ENCODE results near the gene ATXN7L3. TPM values are rescaled to one million over a fixed set of nuclear protein-coding genes. Genes with fewer than 3 reads are reported as not detected.

ATXN7L3 gene
- total RNA-seq, 1 donor from 2014 or later = 64.4 TPM

DNA sequence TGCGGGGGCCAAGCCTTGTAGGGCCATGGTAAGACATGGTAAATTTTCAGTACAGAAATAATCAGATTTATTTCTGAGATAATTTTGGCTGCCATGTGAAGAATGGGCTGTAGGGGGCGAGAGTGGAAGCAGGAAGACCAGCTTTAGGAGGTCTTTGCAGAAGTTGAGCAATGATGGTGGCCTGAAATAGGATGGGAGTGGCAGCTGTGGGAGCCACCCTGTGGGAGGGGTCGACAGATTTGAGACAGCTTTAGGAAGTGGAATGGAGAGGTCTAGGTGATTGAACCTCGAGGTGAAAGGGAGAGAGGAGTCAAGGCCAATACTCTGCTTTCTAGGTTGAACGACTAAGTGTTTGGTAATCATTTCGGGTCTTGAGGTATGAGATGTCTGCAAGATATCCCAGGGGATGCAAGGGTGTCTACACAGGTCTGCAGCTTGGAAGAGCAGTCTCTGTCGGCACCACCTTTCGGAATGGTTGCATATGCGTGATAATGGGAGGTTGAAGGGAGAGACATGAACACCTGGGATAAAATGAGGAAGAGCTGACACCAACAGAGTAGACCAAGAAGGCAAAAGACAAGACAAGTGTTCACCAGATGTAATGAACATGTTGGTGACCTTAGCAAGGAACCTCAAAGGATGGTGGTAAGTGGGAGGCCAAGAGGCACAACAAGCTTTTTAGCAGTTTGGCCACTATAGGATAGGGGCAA, 4.2 kb upstream of the ATXN7L3 start:
- DNase-seq (ENCODE audit: low spot score in 2 of 2) = peak in 1 of 2 donors; percentile 57
- no peak for FAIRE-seq

GRCh38 chr17:44202756-44203155, 3.1 kb upstream of the ATXN7L3 start:
- no peak for FAIRE-seq

GRCh38 chr17:44200478-44201155, 933 bp upstream of the ATXN7L3 start:
- DNase-seq (ENCODE audit: low spot score in 2 of 2) (no peak), FAIRE-seq (no peak)

More at GRCh38 chr17:44202756-44203155, 3.1 kb upstream of the ATXN7L3 start:
- DNase-seq (ENCODE audit: low spot score in 2 of 2) = no peak

DNA sequence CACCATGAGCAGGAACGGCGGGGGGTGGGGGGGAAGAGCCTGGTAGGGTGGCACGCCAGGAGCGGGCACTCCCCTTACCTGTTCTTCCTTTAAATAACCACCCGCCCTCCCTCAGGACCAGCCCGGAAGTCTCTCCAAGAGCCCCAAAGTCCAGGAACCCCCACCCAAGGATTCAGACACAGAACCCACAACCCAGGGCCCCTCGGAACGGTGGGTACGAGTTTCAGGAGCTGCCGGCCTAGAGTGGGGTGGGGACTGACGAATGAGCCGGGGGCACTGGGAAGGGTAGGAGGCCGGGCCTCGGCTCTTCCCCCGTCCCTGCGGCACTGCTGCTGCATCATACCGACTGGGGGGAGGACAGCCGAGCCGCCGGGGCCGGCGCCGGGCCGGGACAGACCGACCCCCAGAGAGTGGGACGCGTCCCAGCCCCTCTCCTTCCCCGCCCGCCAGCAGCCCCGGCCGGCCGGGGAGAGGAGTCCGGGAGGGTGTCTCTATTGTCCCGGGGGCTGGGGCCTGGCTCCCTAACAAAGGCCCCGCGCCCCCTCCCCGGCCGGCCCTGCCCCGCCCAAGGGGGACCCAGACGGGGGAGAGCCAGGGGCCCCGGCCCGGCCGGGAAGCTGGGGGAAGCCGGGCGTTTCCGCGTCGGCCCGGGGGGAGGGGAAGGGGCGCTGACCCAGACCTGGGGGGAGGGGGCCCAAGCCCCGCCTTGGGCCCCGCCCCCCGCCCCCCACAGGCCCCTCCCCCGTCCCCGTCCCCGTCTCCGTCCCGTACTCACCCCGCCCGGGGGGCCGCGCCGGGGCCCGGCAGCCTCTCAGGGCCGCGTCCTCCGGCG, 747 bp downstream of the ATXN7L3 start:
- FAIRE-seq (no peak), DNase-seq (ENCODE audit: low spot score in 2 of 2) (peak; percentile 88)

DNA sequence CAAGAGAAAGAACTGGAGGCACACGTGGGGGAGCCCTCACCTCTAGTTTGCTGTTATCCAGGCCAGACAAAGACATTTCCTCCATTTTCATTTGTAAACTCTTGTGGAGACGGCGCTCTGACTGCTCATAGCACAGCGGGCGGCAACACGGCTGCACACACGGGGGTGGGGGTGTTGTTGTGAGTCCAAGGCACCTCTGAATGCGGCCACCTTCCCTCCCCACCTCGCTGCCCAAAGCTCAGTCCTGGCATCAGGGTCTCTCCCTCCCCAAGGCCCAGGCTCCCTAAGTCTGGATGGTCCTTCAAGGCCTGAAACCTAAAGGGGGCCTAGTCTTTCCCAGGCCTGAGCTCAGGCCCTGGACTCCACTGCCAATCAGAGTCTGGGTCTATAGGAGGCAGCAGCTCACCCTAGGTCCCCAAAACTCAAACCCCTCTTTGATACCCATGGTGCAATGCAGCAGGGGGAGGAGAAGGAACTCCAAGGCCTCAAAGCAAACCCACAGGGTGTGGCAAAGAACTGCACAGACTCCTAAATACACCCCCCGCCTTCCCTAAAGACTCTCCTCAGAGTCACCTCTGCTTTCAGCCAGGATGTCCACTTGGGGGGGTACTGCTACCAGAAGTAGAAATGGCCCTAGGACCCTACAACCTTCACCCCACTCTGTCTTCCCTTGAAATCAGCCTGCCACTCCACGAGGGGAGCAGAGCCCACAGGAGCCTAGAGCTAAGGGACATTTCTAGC, 1.5 kb downstream of the ATXN7L3 start:
- FAIRE-seq (no peak), DNase-seq (ENCODE audit: low spot score in 2 of 2) (no peak)

- no peak for DNase-seq (ENCODE audit: low spot score in 2 of 2)
- FAIRE-seq = no peak
Measured at GRCh38 chr17:44197107-44197506, 2.6 kb downstream of the ATXN7L3 start.

DNA sequence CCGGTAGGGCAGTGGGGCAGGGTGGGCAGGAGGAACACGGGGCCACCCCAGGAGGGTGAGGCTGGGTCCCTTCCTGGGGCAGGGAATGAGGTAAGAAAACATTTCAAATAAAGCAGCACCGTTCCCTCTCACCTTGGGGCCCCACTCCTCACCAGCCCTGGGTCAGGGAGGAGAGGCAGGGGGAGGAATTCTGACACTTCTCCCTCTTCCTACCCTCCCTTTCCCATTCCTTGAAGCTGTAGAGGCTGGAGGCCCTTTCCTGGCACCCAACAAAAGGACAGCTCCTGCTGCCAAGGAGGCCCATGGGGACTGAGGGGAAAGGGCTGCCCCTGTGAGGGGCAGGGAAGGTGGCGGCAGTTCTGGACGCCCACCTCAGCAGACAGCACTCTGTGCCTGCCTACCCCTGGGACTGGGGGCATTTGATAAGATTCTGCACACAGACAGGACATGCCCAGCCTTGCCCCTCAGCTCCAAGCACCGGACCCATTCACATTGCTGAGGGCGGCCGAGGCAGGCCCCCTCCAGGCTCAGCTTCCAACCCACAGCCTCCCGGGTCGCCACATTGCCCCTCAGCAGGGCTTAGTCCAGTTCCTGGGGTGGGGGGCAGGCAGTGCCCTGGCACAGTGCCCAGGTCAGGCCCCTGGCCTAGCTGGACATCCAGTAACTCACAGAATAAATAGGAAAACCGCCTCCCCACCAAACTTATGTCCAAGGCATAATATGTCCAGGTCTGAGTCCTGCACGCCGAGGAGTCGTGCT, 6.2 kb downstream of the ATXN7L3 start:
- DNase-seq (ENCODE audit: low spot score in 2 of 2) (no peak), FAIRE-seq (no peak)

GRCh38 chr17:44192750-44193149, 6.9 kb downstream of the ATXN7L3 start:
- DNase-seq (ENCODE audit: low spot score in 2 of 2) (no peak), FAIRE-seq (no peak)

DNA sequence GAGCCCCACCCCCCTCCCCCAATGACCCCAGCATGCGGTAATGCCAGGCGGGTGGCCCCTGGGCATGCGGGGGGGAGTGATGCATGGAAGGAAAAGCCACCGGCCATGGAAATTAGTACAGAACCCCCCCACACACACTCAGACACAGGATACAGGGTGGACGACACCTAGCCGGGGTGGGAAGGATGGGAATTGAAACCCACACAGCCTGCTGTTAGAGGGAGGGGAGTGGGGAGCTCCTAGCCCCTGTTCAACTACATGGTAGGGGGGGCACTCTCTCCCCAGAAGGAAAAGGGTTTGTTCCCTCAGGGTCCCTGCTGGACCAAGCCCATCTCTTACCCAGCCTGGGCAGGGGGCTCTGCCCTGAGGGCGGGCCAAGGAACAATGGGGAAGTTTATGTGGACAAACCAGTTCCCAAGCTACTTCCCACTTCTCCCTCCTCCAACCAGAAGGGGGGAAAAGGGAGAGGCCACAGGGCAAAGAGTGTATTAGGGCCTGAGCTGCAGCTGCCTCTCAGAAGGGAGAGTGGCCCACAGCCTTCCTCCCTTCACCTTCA, 7.7 kb downstream of the ATXN7L3 start:
- FAIRE-seq (no peak), DNase-seq (ENCODE audit: low spot score in 2 of 2) (no peak)

GRCh38 chr17:44191369-44191768, 8.3 kb downstream of the ATXN7L3 start:
- FAIRE-seq = no peak
- no peak for DNase-seq (ENCODE audit: low spot score in 2 of 2)

DNA sequence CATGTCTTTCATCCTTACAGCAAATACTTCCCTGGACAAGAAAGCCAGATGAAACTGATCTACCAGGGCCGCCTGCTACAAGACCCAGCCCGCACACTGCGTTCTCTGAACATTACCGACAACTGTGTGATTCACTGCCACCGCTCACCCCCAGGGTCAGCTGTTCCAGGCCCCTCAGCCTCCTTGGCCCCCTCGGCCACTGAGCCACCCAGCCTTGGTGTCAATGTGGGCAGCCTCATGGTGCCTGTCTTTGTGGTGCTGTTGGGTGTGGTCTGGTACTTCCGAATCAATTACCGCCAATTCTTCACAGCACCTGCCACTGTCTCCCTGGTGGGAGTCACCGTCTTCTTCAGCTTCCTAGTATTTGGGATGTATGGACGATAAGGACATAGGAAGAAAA, 9.2 kb downstream of the ATXN7L3 start:
- no peak for FAIRE-seq

DNA sequence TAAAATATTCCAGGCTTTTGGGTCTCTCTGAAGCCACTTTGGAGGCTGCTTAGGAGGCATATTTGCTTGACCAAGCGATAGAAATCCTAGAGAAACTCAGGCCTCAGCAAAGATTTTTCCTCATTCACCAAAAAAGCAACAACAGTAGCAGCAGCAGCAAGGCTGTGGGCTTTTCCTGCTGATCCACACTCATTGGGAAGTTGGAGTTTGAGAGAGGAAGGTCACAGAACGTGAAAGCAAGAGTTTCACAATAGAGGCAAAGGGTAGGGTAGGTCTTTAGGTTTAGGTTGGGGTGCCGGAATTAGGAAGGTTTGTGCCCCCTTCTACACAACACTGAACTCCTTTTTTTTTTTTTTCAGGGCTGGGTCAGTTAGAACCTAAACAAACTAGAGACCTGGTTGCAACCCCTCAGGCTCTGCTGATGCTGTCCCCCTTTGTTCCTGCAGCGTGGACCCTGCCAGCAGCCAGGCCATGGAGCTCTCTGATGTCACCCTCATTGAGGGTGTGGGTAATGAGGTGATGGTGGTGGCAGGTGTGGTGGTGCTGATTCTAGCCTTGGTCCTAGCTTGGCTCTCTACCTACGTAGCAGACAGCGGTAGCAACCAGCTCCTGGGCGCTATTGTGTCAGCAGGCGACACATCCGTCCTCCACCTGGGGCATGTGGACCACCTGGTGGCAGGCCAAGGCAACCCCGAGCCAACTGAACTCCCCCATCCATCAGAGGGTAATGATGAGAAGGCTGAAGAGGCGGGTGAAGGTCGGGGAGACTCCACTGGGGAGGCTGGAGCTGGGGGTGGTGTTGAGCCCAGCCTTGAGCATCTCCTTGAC, 10.9 kb downstream of the ATXN7L3 start:
- FAIRE-seq (no peak), DNase-seq (ENCODE audit: low spot score in 2 of 2) (no peak)

More for the DNA sequence above, 9.2 kb downstream of the ATXN7L3 start:
- no peak for DNase-seq (ENCODE audit: low spot score in 2 of 2)

DNA sequence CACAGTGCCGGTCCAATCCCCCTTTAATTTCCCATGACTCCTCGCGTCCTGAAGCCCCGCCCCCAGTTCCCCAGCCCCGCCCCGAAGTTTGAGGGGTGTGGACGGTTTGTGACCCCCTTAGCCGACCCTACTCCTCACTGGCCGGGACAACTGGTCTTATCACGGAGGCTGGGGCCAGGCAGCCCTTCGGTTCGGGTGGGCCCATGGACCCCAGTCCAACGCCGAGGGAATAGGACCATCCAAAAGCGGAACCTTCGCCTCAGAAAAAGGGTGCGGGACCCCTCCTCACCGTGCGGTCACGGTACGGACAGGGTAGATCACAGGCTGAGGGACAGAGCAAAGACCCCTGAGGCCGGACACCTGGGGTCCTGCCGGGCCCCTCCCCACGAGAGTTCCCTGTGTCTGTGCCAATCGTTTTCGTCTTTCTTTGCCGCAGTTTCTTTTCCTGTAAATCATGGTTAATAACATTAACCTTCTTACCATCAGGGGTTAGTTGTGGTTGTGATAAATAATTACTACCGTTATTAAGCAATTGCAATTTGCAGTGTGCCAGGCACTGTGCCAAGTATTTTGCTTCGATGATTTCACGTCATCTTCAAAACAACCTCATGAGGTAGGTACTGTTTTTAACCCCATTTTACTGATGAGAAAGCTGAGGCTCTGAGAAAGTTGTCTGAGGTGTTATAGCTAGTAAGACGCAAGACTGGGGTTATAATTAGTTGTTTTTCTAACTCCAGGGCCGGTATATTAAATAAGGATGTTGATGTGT, 12.4 kb downstream of the ATXN7L3 start:
- FAIRE-seq (no peak), DNase-seq (ENCODE audit: low spot score in 2 of 2) (no peak)

DNA sequence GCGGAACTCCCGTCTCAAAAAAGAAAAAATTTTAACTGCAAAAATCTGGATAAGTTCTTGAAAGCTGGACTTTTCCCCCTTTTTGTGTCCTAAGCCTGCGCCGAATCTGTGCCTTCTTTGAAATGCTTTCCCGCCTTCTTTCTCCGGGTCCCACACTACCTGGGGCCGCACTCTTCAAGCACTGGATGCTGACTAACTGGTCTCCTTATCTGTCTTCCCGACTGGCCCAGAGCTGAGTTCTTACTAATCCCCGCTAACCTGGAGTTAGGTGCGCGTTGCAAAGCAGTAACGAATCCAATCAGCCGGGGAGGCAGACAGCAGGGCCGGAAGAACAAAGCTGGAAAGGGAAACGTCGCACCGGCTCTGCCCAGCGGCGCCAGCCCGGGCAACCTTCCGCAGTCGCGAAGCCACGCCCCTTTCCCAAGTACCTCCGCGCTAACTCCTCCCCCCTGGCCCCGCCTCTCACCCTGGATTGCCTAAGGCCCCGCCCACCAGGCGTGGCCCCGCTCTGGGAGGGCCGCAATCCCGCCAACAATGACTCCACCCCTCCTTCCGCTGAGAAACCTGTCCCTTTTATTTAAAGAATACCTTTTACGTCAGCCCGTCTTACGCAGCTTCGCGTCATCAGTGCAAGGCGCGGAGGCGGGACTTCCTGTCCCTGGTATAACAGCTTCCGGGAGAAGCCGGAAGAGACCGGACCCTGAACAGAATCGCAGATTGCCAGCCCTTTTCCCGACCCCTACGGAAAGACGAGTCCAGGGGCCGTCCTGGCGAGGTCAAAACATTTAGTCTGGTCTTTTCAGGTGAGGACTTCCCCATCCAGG, 13.2 kb downstream of the ATXN7L3 start, which contains the start of gene TMUB2:
TSS of gene TMUB2 (plus strand) at position 666 of the 824 bp plus-strand sequence. CDS start 737 bp downstream, outside the sequence.
- peak; percentile 99 for FAIRE-seq
- DNase-seq (ENCODE audit: low spot score in 2 of 2) = peak; percentile 100

DNA sequence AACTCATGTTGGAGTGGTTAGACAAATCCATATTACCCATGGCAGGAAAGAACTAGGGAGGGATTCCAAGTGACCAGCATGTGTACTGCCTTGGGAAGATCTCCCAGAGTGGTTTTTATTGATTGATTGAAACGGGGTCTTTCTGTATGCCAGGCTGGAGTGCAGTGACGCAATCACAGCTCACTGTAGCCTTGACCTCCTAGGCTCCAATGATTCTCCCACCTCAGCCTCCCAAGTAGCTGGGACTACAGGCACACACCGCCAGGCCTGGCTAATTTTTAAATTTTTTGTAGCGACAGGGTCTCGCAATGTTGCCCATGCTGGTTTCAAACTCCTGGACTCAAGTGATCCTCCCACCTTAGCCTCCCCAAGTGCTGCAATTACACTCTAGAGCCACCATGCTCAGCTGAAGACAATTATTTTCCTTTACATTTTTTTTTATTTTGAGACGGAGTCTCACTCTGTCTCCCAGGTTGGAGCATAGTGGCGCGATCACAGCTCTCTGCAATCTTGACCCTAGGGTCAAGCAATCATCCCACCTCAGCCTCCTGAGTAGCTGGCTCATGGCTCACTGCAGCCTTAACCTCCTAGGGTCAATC, 15.4 kb downstream of the ATXN7L3 start:
- no peak for FAIRE-seq
- no peak for DNase-seq (ENCODE audit: low spot score in 2 of 2)

DNA sequence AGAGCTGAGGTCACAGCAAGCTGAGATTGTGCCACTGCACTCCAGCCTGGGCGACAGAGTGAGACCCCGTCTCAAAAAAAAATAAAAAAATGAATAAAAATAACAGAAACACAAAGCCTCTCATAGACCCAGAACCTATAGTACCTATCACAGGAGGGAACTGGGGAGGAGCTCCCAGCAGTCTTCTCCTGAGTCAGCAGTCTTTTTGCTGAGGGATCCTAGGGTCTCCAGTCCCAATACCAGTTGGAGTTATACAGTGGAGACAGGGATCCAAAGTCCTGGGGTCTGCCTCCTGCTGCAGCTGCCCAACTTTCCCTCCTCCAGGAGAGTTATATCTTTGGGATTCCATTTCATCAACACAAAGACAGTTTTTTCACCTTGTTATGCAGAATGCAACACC, 16.7 kb downstream of the ATXN7L3 start:
- no peak for DNase-seq (ENCODE audit: low spot score in 2 of 2)
- no peak for FAIRE-seq
